Liver (tissue), 9 donors: ENCODE measurements around the gene BCL2L11. TPM values are rescaled to one million over a fixed set of nuclear protein-coding genes. Genes with fewer than 3 reads are reported as not detected.

Experiments used
- DNase-seq: peaks from one replicate; pipeline ENCODE4 v3.0.0-alpha.2; 2017; ENCODE audit warnings: low spot score
- H3K27ac ChIP-seq, 2 donors: one replicate each; pipeline ENCODE4 v1.7.0; 2013; ENCODE audit warnings: inconsistent platforms in 2 of 2, low read length in 2 of 2, control low read depth in 1 of 2, low read depth in 1 of 2, mild to moderate bottlenecking in 1 of 2
- H3K27me3 ChIP-seq, 4 donors: one replicate each; pipeline versions ENCODE4 v1.6.1 to v1.7.0; 2013; ENCODE audit warnings: low read length in 3 of 4, inconsistent platforms in 1 of 4, mild to moderate bottlenecking in 1 of 4, moderate library complexity in 1 of 4; ENCODE audit not compliant: control insufficient read depth in 4 of 4, insufficient read depth in 4 of 4
- H3K36me3 ChIP-seq, 4 donors: one replicate each; pipeline versions ENCODE4 v1.6.1 to v1.7.0; 2013; ENCODE audit warnings: low read length in 3 of 4, mild to moderate bottlenecking in 3 of 4, low read depth in 1 of 4, moderate library complexity in 1 of 4; ENCODE audit not compliant: control insufficient read depth in 4 of 4, insufficient read depth in 3 of 4
- H3K4me1 ChIP-seq, 4 donors: one replicate each; pipeline versions ENCODE4 v1.6.1 to v1.7.0; 2013; ENCODE audit warnings: low read length in 3 of 4, mild to moderate bottlenecking in 3 of 4, moderate library complexity in 1 of 4; ENCODE audit not compliant: control insufficient read depth in 4 of 4, insufficient read depth in 4 of 4
- H3K4me3 ChIP-seq, 3 donors: one replicate each; pipeline versions ENCODE4 v1.6.1 to v1.7.0; 2013; ENCODE audit warnings: low read length in 3 of 3, control low read depth in 1 of 3, low read depth in 1 of 3, mild to moderate bottlenecking in 1 of 3
- H3K9ac ChIP-seq, 2 donors: one replicate each; pipeline ENCODE4 v1.7.0; 2013; ENCODE audit warnings: low read length in 2 of 2, mild to moderate bottlenecking in 2 of 2, moderate library complexity in 2 of 2, control low read depth in 1 of 2, low read depth in 1 of 2
- H3K9me3 ChIP-seq, 4 donors: one replicate each; pipeline versions ENCODE4 v1.6.1 to v1.7.0; 2013; ENCODE audit warnings: low read length in 3 of 4; ENCODE audit not compliant: control insufficient read depth in 4 of 4
- EGR1 ChIP-seq, 2 donors: IDR thresholded peaks; 2 replicates each; pipeline ENCODE4 v1.6.1; 2016 to 2018; ENCODE audit warnings: antibody characterized with exemption in 2 of 2, low read depth in 2 of 2
- FOXA1 ChIP-seq: IDR thresholded peaks from 2 replicates; pipeline ENCODE4 v1.6.1; 2016; ENCODE audit warnings: antibody characterized with exemption
- FOXA2 ChIP-seq: IDR thresholded peaks from 2 replicates; pipeline ENCODE4 v1.6.1; 2016; ENCODE audit warnings: antibody characterized with exemption
- GABPA ChIP-seq, 2 donors: IDR thresholded peaks in 1 of 2; conservative IDR thresholded peaks in 1 of 2; 2 replicates each; pipeline ENCODE4 v1.6.1; 2016; ENCODE audit warnings: antibody characterized with exemption in 2 of 2, mild to moderate bottlenecking in 1 of 2, moderate library complexity in 1 of 2
- HNF4A ChIP-seq, 2 donors: conservative IDR thresholded peaks; 2 replicates each; pipeline ENCODE4 v1.6.1; 2016; ENCODE audit warnings: antibody characterized with exemption in 2 of 2, mild to moderate bottlenecking in 2 of 2
- HNF4G ChIP-seq: IDR thresholded peaks from 2 replicates; pipeline ENCODE4 v1.6.1; 2016; ENCODE audit warnings: antibody characterized with exemption
- JUND ChIP-seq, 2 donors: IDR thresholded peaks; 2 replicates each; pipeline ENCODE4 v1.6.1; 2016; ENCODE audit warnings: antibody characterized with exemption in 2 of 2
- NR2F2 ChIP-seq: IDR thresholded peaks from 2 replicates; pipeline ENCODE4 v1.6.1; 2016; ENCODE audit warnings: antibody characterized with exemption
- RAD21 ChIP-seq, 2 donors: IDR thresholded peaks; 2 replicates each; pipeline ENCODE4 v1.6.1; 2016; ENCODE audit warnings: antibody characterized with exemption in 2 of 2, mild to moderate bottlenecking in 2 of 2
- RXRA ChIP-seq, 2 donors: IDR thresholded peaks; 2 replicates each; pipeline ENCODE4 v1.6.1; 2017 to 2018; ENCODE audit warnings: antibody characterized with exemption in 2 of 2, mild to moderate bottlenecking in 1 of 2
- SP1 ChIP-seq: IDR thresholded peaks from 2 replicates; pipeline ENCODE4 v1.6.1; 2018; ENCODE audit warnings: antibody characterized with exemption, mild to moderate bottlenecking
- TAF1 ChIP-seq: conservative IDR thresholded peaks from 2 replicates; pipeline ENCODE4 v1.6.1; 2016; ENCODE audit warnings: antibody characterized with exemption, mild to moderate bottlenecking
- YY1 ChIP-seq: IDR thresholded peaks from 2 replicates; pipeline ENCODE4 v1.6.1; 2016; ENCODE audit warnings: antibody characterized with exemption, mild to moderate bottlenecking
- WGBS: extraction: QIAGEN DNeasy Blood & Tissue Kit; methylation state at CpG from one replicate; pipeline ENCODE4 v1.1.7; 2013; 5-methylcytosine and 5-hydroxymethylcytosine counted together
- polyA plus RNA-seq, 2 donors: library from polyadenylated mRNA; stranded (reverse) in 1 of 2; unstranded in 1 of 2; fragments of 200-250 nt in 1 of 2; fragments of >200 nt in 1 of 2; fragmentation: Nextera tagmentation in 1 of 2; extraction: Ambion mirVana in 1 of 2; gene quantifications; one replicate each; pipeline versions ENCODE4 v1.2.1 to v1.2.3, GENCODE V29; 2013 to 2015
- total RNA-seq, 2 donors: library from RNA; depleted of rRNA; stranded (reverse); fragments of >200 nt; gene quantifications; one replicate each; pipeline ENCODE4 v1.2.3, GENCODE V29; 2014
- TF ChIP-seq, protein P1 (sequence below): IDR thresholded peaks from 2 replicates; pipeline ENCODE4 v1.6.1; 2016; ENCODE audit warnings: antibody characterized with exemption
- TF ChIP-seq, protein P2 (sequence below): IDR thresholded peaks from 2 replicates; pipeline ENCODE4 v1.6.1; 2016; ENCODE audit warnings: antibody characterized with exemption
- TF ChIP-seq, protein P3 (sequence below): IDR thresholded peaks from 2 replicates; pipeline ENCODE4 v1.6.1; 2016; ENCODE audit warnings: antibody characterized with exemption
- TF ChIP-seq, protein P4 (sequence below): fragments of 150-350 bp; IDR thresholded peaks from 2 replicates; pipeline ENCODE4 v1.5.1; 2017; ENCODE audit warnings: improper control_type of control experiment, low read depth, low read length; ENCODE audit not compliant: missing input control
- TF ChIP-seq, protein P5 (sequence below): IDR thresholded peaks from 2 replicates; pipeline ENCODE4 v1.6.1; 2016; ENCODE audit warnings: antibody characterized with exemption, mild to moderate bottlenecking
- donor health status: healthy.
- donor health status: healthy.
- donor health status: healthy.
- donor health status: healthy.
- donor health status: healthy.

The BCL2L11 gene
- total and polyA plus RNA-seq, 4 donors: 5.0 to 19.5 (median 12.2) TPM

DNA sequence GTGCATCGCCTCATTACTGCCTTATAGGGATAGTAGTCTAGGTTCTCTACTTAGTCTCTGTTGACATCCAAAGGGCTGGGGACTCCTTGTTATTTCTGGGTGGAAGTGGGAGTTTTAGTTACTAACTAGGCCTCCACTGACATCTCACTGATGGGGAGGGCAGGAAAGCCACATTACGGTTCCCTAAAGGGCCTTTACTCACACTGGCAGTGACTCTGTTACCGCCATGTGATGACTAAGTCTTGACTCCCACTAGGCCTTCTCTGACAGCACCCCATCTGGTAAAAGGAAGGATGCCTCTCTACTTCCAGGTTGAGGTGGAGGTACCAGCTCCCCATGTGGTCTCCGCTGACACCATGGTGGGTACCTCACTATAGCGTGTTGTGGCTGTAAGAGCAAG lies 14.0 kb upstream of the BCL2L11 start (continued):
- TF ChIP-seq, protein P1, sequence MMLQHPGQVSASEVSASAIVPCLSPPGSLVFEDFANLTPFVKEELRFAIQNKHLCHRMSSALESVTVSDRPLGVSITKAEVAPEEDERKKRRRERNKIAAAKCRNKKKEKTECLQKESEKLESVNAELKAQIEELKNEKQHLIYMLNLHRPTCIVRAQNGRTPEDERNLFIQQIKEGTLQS: no peak
- TF ChIP-seq RXRA (IDR thresholded peaks at IDR 0.05) (no peak), GABPA (IDR thresholded peaks at IDR 0.05 in 1 of 2, conservative IDR thresholded peaks at IDR 0.05 in 1 of 2) (no peak), FOXA1 (no peak), NR2F2 (no peak)
- TF ChIP-seq, protein P2, sequence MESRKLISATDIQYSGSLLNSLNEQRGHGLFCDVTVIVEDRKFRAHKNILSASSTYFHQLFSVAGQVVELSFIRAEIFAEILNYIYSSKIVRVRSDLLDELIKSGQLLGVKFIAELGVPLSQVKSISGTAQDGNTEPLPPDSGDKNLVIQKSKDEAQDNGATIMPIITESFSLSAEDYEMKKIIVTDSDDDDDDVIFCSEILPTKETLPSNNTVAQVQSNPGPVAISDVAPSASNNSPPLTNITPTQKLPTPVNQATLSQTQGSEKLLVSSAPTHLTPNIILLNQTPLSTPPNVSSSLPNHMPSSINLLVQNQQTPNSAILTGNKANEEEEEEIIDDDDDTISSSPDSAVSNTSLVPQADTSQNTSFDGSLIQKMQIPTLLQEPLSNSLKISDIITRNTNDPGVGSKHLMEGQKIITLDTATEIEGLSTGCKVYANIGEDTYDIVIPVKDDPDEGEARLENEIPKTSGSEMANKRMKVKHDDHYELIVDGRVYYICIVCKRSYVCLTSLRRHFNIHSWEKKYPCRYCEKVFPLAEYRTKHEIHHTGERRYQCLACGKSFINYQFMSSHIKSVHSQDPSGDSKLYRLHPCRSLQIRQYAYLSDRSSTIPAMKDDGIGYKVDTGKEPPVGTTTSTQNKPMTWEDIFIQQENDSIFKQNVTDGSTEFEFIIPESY: no peak

DNA sequence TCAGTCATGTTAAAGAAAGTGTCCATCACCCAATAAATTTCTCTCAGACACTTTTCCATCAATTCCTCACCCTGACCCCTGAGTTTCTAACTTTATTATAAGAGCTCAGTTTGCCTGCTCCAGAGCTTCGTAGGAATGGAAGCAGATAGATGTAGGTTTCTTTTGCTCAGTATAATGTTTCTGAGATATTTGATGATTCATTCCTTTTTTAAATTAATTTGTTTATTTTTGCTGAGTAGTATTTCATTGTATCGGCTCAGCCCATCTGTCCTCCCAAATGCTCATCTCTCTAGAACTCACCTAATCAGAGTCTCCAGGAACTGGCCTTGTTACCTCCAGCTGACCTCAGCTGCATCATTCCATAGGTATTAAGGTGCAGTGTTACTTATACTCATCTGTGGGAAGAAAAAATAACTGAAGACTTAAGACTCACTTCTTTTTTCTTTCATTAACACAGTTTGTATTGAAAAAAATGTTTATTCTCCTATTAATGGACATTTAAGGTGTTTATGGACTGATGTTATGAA lies 11.9 kb upstream of the BCL2L11 start:
- Histone ChIP-seq H3K4me1 (no peaks in the 10 kb centered on the region), H3K9me3 (no peaks in the 10 kb centered on the region), H3K27ac (no peak overlapping the region), H3K4me3 (no peak overlapping the region), H3K27me3 (no peaks in the 10 kb centered on the region), H3K9ac (no peak overlapping the region), H3K36me3 (no peaks in the 10 kb centered on the region)
- TF ChIP-seq, protein P3, sequence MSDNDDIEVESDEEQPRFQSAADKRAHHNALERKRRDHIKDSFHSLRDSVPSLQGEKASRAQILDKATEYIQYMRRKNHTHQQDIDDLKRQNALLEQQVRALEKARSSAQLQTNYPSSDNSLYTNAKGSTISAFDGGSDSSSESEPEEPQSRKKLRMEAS: no peak
- no peak for TF ChIP-seq NR2F2
- TF ChIP-seq TAF1: no peak
- no peak for TF ChIP-seq SP1
- TF ChIP-seq FOXA1: no peak
- no peak for TF ChIP-seq HNF4G
- TF ChIP-seq, protein P4, sequence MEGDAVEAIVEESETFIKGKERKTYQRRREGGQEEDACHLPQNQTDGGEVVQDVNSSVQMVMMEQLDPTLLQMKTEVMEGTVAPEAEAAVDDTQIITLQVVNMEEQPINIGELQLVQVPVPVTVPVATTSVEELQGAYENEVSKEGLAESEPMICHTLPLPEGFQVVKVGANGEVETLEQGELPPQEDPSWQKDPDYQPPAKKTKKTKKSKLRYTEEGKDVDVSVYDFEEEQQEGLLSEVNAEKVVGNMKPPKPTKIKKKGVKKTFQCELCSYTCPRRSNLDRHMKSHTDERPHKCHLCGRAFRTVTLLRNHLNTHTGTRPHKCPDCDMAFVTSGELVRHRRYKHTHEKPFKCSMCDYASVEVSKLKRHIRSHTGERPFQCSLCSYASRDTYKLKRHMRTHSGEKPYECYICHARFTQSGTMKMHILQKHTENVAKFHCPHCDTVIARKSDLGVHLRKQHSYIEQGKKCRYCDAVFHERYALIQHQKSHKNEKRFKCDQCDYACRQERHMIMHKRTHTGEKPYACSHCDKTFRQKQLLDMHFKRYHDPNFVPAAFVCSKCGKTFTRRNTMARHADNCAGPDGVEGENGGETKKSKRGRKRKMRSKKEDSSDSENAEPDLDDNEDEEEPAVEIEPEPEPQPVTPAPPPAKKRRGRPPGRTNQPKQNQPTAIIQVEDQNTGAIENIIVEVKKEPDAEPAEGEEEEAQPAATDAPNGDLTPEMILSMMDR: no peak
- TF ChIP-seq HNF4A (conservative IDR thresholded peaks at IDR 0.05): no peak
- no peak for TF ChIP-seq GABPA (IDR thresholded peaks at IDR 0.05 in 1 of 2, conservative IDR thresholded peaks at IDR 0.05 in 1 of 2)
- TF ChIP-seq RXRA (IDR thresholded peaks at IDR 0.05): no peak
- TF ChIP-seq, protein P2: no peak
- TF ChIP-seq JUND (IDR thresholded peaks at IDR 0.05): no peak
- no peak for TF ChIP-seq FOXA2
- TF ChIP-seq, protein P1: no peak
- no peak for TF ChIP-seq EGR1 (IDR thresholded peaks at IDR 0.05; ENCODE audit: low read depth in 2 of 2)
- TF ChIP-seq, protein P5, sequence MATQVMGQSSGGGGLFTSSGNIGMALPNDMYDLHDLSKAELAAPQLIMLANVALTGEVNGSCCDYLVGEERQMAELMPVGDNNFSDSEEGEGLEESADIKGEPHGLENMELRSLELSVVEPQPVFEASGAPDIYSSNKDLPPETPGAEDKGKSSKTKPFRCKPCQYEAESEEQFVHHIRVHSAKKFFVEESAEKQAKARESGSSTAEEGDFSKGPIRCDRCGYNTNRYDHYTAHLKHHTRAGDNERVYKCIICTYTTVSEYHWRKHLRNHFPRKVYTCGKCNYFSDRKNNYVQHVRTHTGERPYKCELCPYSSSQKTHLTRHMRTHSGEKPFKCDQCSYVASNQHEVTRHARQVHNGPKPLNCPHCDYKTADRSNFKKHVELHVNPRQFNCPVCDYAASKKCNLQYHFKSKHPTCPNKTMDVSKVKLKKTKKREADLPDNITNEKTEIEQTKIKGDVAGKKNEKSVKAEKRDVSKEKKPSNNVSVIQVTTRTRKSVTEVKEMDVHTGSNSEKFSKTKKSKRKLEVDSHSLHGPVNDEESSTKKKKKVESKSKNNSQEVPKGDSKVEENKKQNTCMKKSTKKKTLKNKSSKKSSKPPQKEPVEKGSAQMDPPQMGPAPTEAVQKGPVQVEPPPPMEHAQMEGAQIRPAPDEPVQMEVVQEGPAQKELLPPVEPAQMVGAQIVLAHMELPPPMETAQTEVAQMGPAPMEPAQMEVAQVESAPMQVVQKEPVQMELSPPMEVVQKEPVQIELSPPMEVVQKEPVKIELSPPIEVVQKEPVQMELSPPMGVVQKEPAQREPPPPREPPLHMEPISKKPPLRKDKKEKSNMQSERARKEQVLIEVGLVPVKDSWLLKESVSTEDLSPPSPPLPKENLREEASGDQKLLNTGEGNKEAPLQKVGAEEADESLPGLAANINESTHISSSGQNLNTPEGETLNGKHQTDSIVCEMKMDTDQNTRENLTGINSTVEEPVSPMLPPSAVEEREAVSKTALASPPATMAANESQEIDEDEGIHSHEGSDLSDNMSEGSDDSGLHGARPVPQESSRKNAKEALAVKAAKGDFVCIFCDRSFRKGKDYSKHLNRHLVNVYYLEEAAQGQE: no peak
- TF ChIP-seq YY1: no peak
- TF ChIP-seq RAD21 (IDR thresholded peaks at IDR 0.05): no peak
- 94% methylated on average over 2 of the region's 2 CpGs for WGBS
- DNase-seq: no peak
